ENCODE measurements around the gene PTOV1. TPM values are rescaled to one million over a fixed set of nuclear protein-coding genes. Genes with fewer than 3 reads are reported as not detected.

Gene PTOV1
- total and polyA plus RNA-seq, 2 of the 8 experiments (the other 6 are each of a cell fraction or from before 2014, with no cell fraction given) = 147 to 251 TPM

- TF ChIP-seq RBBP5 (IDR thresholded peaks at IDR 0.05; ENCODE audit: borderline replicate concordance, low read depth, low read length) (no peak), TBP (IDR thresholded peaks at IDR 0.05; ENCODE audit: low read depth, low read length) (no peak), SIX5 (IDR thresholded peaks at IDR 0.05; ENCODE audit: low read depth, low read length) (no peak), PHF8 (conservative IDR thresholded peaks at IDR 0.05; ENCODE audit: low read depth, low read length) (no peak)
Measured at GRCh38 chr19:49829200-49829599, 21.8 kb upstream of the PTOV1 start (continued).

All from H1 (cell line).